HG02884 (cell line): ENCODE data around the gene MRGPRD.

Experiments used
- ATAC-seq: cut with Tn5 transposase; IDR thresholded peaks from one replicate; pipeline ENCODE4 v1.9.1; 2021; ENCODE audit warnings: mild to moderate bottlenecking, moderate library complexity; ENCODE audit not compliant: unreplicated experiment

MRGPRD gene

DNA sequence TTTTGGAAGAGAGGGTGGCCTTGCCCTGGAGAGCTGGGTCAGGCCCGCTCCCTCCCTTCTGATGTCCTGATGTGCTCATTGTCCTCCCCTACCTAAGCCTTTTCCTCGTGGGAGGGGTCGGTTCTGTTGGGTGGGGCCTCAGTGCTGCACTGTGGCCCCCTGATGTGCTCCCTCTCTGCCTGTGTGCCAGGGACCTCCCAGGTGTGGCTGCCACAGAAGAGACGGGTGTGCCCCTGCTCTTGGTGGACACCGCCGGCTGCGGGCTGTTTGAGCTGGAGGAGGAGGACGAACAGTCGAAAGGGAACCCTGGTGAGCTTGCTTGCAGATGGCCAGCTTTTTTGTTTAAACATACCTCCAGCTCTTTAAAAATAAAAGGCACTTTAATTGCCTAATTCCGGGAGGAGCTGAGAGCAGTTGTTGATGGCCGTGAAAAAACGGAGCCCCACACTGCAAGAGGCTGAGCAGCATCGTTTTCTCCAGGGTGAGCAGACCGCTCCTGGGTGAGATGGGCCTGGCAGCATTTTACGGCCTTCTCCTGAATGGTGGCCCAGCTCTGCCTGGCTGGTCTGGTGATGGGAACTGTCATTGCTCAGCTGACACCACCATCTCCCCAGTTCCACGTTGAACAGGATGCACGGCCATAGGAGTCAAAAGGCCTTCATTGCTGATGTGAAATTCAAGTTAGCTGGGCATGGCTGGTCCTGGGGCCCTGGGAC, 47.0 kb downstream of the MRGPRD start:
- no peak for ATAC-seq

DNA sequence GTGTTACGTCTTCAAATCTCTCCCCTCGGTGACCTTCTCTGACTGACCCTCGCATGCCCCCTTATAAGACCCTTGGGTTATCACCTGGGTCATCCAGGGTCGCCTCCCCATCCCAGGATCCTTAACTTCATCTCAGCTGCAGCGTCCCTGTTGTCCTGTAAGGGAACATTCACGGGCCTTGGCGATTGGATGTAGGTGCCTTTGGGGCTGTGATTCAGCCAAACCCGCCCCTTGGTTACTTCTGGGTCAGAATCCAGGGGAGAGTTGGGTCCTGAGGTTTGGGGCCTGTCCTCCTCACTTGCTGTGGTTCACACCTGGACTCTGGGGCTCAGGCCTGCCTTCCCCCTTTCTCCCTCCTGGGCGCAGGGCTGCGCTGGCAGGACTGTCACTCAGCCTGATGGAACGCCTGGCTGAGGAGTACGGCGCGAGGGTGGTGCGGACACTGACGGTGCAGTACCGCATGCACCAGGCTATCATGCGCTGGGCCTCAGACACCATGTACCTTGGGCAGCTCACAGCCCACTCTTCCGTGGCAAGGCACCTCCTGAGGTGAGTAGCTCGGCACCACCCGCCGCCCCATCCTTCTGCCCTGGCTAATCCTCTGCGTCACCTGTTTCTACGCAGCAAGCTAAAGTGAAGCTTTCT, 47.7 kb downstream of the MRGPRD start:
- ATAC-seq, result no peak

GRCh38 chr11:68932358-68932757, 48.4 kb downstream of the MRGPRD start:
- no peak for ATAC-seq

DNA sequence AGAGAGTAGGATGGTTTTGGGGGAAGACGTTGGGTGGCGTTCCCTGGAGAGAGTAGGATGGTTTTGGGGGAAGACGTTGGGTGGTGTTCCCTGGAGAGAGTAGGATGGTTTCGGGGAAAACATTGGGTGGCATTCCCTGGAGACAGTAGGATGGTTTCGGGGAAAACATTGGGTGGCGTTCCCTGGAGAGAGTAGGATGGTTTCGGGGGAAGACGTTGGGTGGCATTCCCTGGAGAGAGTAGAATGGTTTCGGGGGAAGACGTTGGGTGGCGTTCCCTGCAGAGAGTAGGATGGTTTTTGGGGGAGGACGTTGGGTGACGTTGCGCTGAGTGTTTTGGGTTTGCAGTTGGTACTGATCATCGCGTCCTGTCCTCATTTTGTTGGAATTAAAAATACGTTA, 48.9 kb downstream of the MRGPRD start:
- no peak for ATAC-seq

DNA sequence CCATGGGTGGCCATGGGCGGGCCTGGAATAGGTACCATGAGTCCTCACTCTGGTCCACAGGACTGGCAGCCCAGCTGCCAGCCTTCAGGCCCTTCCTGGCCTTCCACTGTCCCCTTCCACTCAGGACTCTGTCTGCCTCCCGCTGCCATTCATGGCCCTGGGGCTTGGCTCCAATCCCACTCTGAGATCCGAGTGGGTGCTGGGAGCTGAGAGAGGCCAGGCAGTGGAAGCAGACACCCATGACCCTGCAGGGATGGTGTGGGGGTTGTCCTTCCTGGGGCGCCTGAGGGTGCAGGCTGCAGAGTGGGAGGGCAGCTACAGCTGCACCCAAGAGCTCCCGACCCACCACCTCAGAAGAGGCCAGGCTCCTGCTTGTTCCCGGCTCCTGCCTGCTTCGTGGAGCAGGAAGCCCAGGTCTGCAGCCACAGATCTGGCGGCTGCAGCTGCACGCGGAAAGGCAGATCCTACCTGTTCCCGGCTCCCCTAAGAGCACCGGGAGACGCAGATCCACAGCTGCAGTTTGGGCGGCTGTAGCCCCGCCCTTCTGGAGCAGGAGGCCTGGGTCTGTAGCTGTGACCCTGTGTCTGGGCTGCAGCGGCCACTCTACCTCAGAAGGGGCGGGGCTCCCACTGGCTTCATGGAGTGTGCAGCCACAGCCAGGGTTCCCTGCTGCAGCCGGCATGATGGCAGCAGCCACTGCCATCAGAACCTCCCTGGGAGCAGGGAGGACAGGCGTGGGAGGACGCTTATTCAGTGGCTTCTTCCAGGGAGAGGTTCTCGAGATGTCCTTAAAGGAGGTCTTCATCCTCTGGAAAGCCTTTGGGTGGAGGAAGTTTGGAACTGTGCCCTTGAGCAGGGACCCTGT, 49.6 kb downstream of the MRGPRD start:
- ATAC-seq, result no peak
